Gastrocnemius medialis (tissue), 4 donors: ENCODE results near the gene LRRC28. TPM values are rescaled to one million over a fixed set of nuclear protein-coding genes. Genes with fewer than 3 reads are reported as not detected.

Source experiments
- ATAC-seq, 2 donors: fragments of 150-250 bp; one replicate each; pipeline ENCODE4 v1.9.1; 2016
- DNase-seq, 2 donors: peaks; one replicate each; pipeline ENCODE4 v3.0.0-alpha.2; 2019
- H3K27ac ChIP-seq, 4 donors: fragments of 200-600 bp; sonication (generic); 1 replicate in 1 of 4; 2 replicates in 3 of 4; pipeline ENCODE4 v1.5.1; 2016 to 2018; ENCODE audit warnings: mild to moderate bottlenecking in 2 of 4, moderate library complexity in 1 of 4
- H3K27me3 ChIP-seq, 3 donors: fragments of 200-600 bp; sonication (generic) in 2 of 3; 1 replicate in 1 of 3; 2 replicates in 2 of 3; pipeline versions ENCODE4 v1.5.1 to v1.6.0; 2016 to 2019; ENCODE audit warnings: mild to moderate bottlenecking in 1 of 3, moderate library complexity in 1 of 3
- H3K36me3 ChIP-seq, 2 donors: fragments of 200-600 bp; sonication (generic) in 1 of 2; one replicate each; pipeline ENCODE4 v1.5.1; 2017 to 2018
- H3K4me1 ChIP-seq, 2 donors: fragments of 200-600 bp; sonication (generic) in 1 of 2; one replicate each; pipeline ENCODE4 v1.5.1; 2016 to 2017; ENCODE audit warnings: mild to moderate bottlenecking in 2 of 2
- H3K4me3 ChIP-seq, 4 donors: fragments of 200-600 bp; sonication (generic) in 3 of 4; 1 replicate in 1 of 4; 2 replicates in 3 of 4; pipeline ENCODE4 v1.5.1; 2016 to 2019; ENCODE audit warnings: mild to moderate bottlenecking in 2 of 4
- H3K9me3 ChIP-seq, 3 donors: fragments of 200-600 bp; sonication (generic) in 2 of 3; 1 replicate in 1 of 3; 2 replicates in 2 of 3; pipeline ENCODE4 v1.5.1; 2016 to 2019
- CTCF ChIP-seq, 5 experiments: fragments of 450-650 bp in 3 of 5; fragments of 200-600 bp in 2 of 5; sonication (generic) in 2 of 5; IDR thresholded peaks in 4 of 5; conservative IDR thresholded peaks in 1 of 5; 1 replicate in 4 of 5; 2 replicates in 1 of 5; pipeline ENCODE4 v1.5.1; 2016 to 2019; ENCODE audit warnings: antibody characterized with exemption in 5 of 5, mild to moderate bottlenecking in 3 of 5, moderate library complexity in 3 of 5
- POLR2A ChIP-seq, 2 donors: fragments of 450-650 bp; IDR thresholded peaks; one replicate each; pipeline ENCODE4 v1.6.1; 2017; ENCODE audit warnings: antibody characterized with exemption in 2 of 2, mild to moderate bottlenecking in 2 of 2, moderate library complexity in 2 of 2
- in situ Hi-C, 4 donors: fragments of 200-750 bp; cut with MboI; loops; one replicate each; pipeline versions ENCODE4 v1.15.0 to v1.8.0; 2017; ENCODE audit warnings: low sequenced_read_pairs in 4 of 4
- intact Hi-C: fragments of 100-400 bp; cut with DNase I; formaldehyde crosslinking; loops from one replicate; pipeline ENCODE4 v1.15.1; 2023; ENCODE audit warnings: low total_unique reads
- total RNA-seq, 4 donors: library from RNA; depleted of rRNA; stranded (reverse); fragments of >200 nt; gene quantifications; one replicate each; pipeline versions ENCODE4 v1.1.0 to v1.2.3, GENCODE V29; 2016

Gene LRRC28
- total RNA-seq, 4 donors from 2014 or later, result 22.0 to 48.5 (median 36.9) TPM

- Histone ChIP-seq H3K9me3 (no peaks in the 10 kb centered on the region), H3K4me1 (peaks cover 3 to 8% of the 10 kb centered on the region in 2 donors), H3K4me3 (no peak overlapping the region), H3K27ac (no peak overlapping the region), H3K27me3 (no peaks in the 10 kb centered on the region), H3K36me3 (no peaks in the 10 kb centered on the region)
- no peak for ATAC-seq
- in situ Hi-C loops (no loop called here), intact Hi-C loops (no loop called here)
- TF ChIP-seq CTCF (IDR thresholded peaks at IDR 0.05 in 4 of 5, conservative IDR thresholded peaks at IDR 0.05 in 1 of 5), result no peak
- TF ChIP-seq POLR2A (IDR thresholded peaks at IDR 0.05), result no peak
- DNase-seq, result peak in 1 of 2 donors; percentile 10
These were observed 180.4 kb downstream of the LRRC28 start for GRCh38 chr15:99431661-99432091.

DNA sequence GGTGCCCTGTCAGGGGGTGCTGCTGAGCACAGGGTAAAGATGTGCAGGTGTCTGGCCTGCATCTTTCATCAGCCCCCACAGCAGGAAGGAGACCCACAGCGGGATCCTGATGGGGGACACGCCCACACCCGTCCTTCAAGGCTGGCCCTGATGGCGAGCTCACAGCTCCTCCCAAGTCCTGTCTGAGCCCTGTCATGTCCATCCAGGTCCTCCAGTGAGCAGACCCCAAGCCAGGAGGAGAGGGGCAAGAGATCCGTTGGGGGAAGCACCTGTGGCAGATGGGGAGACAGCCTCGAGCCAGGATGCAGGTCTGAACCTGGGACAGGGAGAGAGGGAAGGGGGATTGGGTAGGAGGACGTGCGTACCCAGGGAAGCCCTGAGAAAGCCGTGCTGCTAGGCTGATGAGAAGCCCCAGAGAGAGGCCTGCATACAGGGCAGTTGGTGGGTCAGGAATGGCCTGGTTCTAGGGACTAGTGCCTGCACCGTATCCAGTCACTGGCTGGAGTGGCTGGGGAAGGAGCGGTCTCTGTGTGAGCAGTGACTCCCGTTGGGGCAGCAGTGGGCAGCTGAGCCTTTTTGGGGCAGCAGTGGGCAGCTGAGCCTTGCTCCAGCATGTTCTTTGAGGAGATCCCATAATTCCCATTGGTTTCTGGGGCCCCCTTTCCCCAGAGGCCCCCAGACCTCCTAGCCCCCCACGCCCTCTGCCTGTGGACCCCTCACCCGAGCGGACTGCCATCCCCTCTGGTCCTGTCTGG, 181.2 kb downstream of the LRRC28 start:
- H3K27ac ChIP-seq, result peak overlapping the region in 3 of 4 donors; percentile 44 to 60 (median 55)
- in situ Hi-C loops, result no loop called here
- DNase-seq, result peak in 1 of 2 donors; percentile 11

GRCh38 chr15:99433026-99433756, 181.9 kb downstream of the LRRC28 start:
- H3K36me3 ChIP-seq, result no peaks in the 10 kb centered on the region
- DNase-seq, result peak in 1 of 2 donors; percentile 13
- H3K27ac ChIP-seq, result peak overlapping the region in 3 of 4 donors; percentile 44 to 60 (median 55)
- TF ChIP-seq CTCF (IDR thresholded peaks at IDR 0.05 in 4 of 5, conservative IDR thresholded peaks at IDR 0.05 in 1 of 5) (no peak), POLR2A (IDR thresholded peaks at IDR 0.05) (no peak)
- peaks cover 16 to 17% of the 10 kb centered on the region in 2 donors for H3K4me1 ChIP-seq
- intact Hi-C loops (no loop called here), in situ Hi-C loops (no loop called here)
- no peak overlapping the region for H3K4me3 ChIP-seq
- no peaks in the 10 kb centered on the region for H3K27me3 ChIP-seq
- no peaks in the 10 kb centered on the region for H3K9me3 ChIP-seq
- peak; percentile 15 to 22 for ATAC-seq

More for the DNA sequence above, 181.2 kb downstream of the LRRC28 start:
- no peak for ATAC-seq
- H3K27me3 ChIP-seq, result no peaks in the 10 kb centered on the region
- intact Hi-C loops, result no loop called here
- no peak overlapping the region for H3K4me3 ChIP-seq
- H3K36me3 ChIP-seq, result no peaks in the 10 kb centered on the region
- TF ChIP-seq POLR2A (IDR thresholded peaks at IDR 0.05) (no peak), CTCF (IDR thresholded peaks at IDR 0.05 in 4 of 5, conservative IDR thresholded peaks at IDR 0.05 in 1 of 5) (no peak)
- H3K4me1 ChIP-seq, result peaks cover 9 to 10% of the 10 kb centered on the region in 2 donors
- H3K9me3 ChIP-seq, result no peaks in the 10 kb centered on the region

GRCh38 chr15:99433757-99434450, 182.6 kb downstream of the LRRC28 start:
- peak in 1 of 2 donors; percentile 9 for DNase-seq
- Histone ChIP-seq H3K27me3 (no peaks in the 10 kb centered on the region), H3K4me3 (no peak overlapping the region), H3K36me3 (no peaks in the 10 kb centered on the region), H3K9me3 (no peaks in the 10 kb centered on the region), H3K27ac (peak overlapping the region in 3 of 4 donors; percentile 44 to 55 (median 51)), H3K4me1 (peaks cover 18% of the 10 kb centered on the region in 2 donors)
- in situ Hi-C loops, result no loop called here
- TF ChIP-seq CTCF (IDR thresholded peaks at IDR 0.05 in 4 of 5, conservative IDR thresholded peaks at IDR 0.05 in 1 of 5), result no peak
- no peak for TF ChIP-seq POLR2A (IDR thresholded peaks at IDR 0.05)
- intact Hi-C loops, result no loop called here
- no peak for ATAC-seq
